ENCODE measurements around the gene KCNQ1. TPM values are rescaled to one million over a fixed set of nuclear protein-coding genes. Genes with fewer than 3 reads are reported as not detected.

The KCNQ1 gene
- total RNA-seq, 1 donor from 2014 or later, result 0.16 TPM

- Mint-ChIP-seq H3K9me3 (ENCODE audit: unreplicated experiment) (no peaks in the 10 kb centered on the region), H3K27me3 (ENCODE audit: unreplicated experiment) (peaks cover 3% of the 10 kb centered on the region), H3K4me3 (ENCODE audit: unreplicated experiment) (no peak overlapping the region), H3K4me1 (ENCODE audit: unreplicated experiment) (no peaks in the 10 kb centered on the region), H3K36me3 (ENCODE audit: unreplicated experiment) (no peaks in the 10 kb centered on the region), H3K27ac (ENCODE audit: unreplicated experiment) (no peak overlapping the region)
- DNase-seq (ENCODE audit: extremely low spot score, unreplicated experiment), result no peak
- no peak for TF ChIP-seq CTCF (IDR thresholded peaks at IDR 0.05)
Measured at GRCh38 chr11:2426826-2427521, 17.8 kb upstream of the KCNQ1 start.

- H3K4me3 Mint-ChIP-seq (ENCODE audit: unreplicated experiment), result no peak overlapping the region
- H3K4me1 Mint-ChIP-seq (ENCODE audit: unreplicated experiment), result no peaks in the 10 kb centered on the region
- DNase-seq (ENCODE audit: extremely low spot score, unreplicated experiment), result no peak
- peaks cover 3% of the 10 kb centered on the region for H3K27me3 Mint-ChIP-seq (ENCODE audit: unreplicated experiment)
- no peak overlapping the region for H3K27ac Mint-ChIP-seq (ENCODE audit: unreplicated experiment)
- no peak for TF ChIP-seq CTCF (IDR thresholded peaks at IDR 0.05)
- H3K36me3 Mint-ChIP-seq (ENCODE audit: unreplicated experiment), result no peaks in the 10 kb centered on the region
- no peaks in the 10 kb centered on the region for H3K9me3 Mint-ChIP-seq (ENCODE audit: unreplicated experiment)
Measured at GRCh38 chr11:2427721-2428321, 17.0 kb upstream of the KCNQ1 start.

GRCh38 chr11:2428322-2428795 lies 16.4 kb upstream of the KCNQ1 start:
- H3K4me3 Mint-ChIP-seq (ENCODE audit: unreplicated experiment), result no peak overlapping the region
- TF ChIP-seq CTCF (IDR thresholded peaks at IDR 0.05), result peak; percentile 64
- H3K36me3 Mint-ChIP-seq (ENCODE audit: unreplicated experiment), result no peaks in the 10 kb centered on the region
- H3K4me1 Mint-ChIP-seq (ENCODE audit: unreplicated experiment), result no peaks in the 10 kb centered on the region
- no peaks in the 10 kb centered on the region for H3K9me3 Mint-ChIP-seq (ENCODE audit: unreplicated experiment)
- peaks cover 3% of the 10 kb centered on the region for H3K27me3 Mint-ChIP-seq (ENCODE audit: unreplicated experiment)
- no peak overlapping the region for H3K27ac Mint-ChIP-seq (ENCODE audit: unreplicated experiment)
- no peak for DNase-seq (ENCODE audit: extremely low spot score, unreplicated experiment)

GRCh38 chr11:2431395-2431794 lies 13.4 kb upstream of the KCNQ1 start:
- Mint-ChIP-seq H3K27ac (ENCODE audit: unreplicated experiment) (no peak overlapping the region), H3K36me3 (ENCODE audit: unreplicated experiment) (no peaks in the 10 kb centered on the region), H3K4me3 (ENCODE audit: unreplicated experiment) (no peak overlapping the region), H3K4me1 (ENCODE audit: unreplicated experiment) (no peaks in the 10 kb centered on the region), H3K9me3 (ENCODE audit: unreplicated experiment) (no peaks in the 10 kb centered on the region), H3K27me3 (ENCODE audit: unreplicated experiment) (peaks cover 3% of the 10 kb centered on the region)
- TF ChIP-seq CTCF (IDR thresholded peaks at IDR 0.05), result no peak
- DNase-seq (ENCODE audit: extremely low spot score, unreplicated experiment), result no peak

GRCh38 chr11:2432171-2432621 lies 12.6 kb upstream of the KCNQ1 start:
- no peak for TF ChIP-seq CTCF (IDR thresholded peaks at IDR 0.05)
- Mint-ChIP-seq H3K36me3 (ENCODE audit: unreplicated experiment) (no peaks in the 10 kb centered on the region), H3K27ac (ENCODE audit: unreplicated experiment) (no peak overlapping the region), H3K4me3 (ENCODE audit: unreplicated experiment) (no peak overlapping the region), H3K9me3 (ENCODE audit: unreplicated experiment) (no peaks in the 10 kb centered on the region), H3K27me3 (ENCODE audit: unreplicated experiment) (peaks cover 3% of the 10 kb centered on the region), H3K4me1 (ENCODE audit: unreplicated experiment) (no peaks in the 10 kb centered on the region)
- DNase-seq (ENCODE audit: extremely low spot score, unreplicated experiment), result no peak

All from osteocyte (in vitro differentiated cells).